H1 (cell line): ENCODE data around the gene PLCZ1. TPM values are rescaled to one million over a fixed set of nuclear protein-coding genes. Genes with fewer than 3 reads are reported as not detected.

Experiments
- MAFK ChIP-seq: IDR thresholded peaks from 2 replicates; pipeline ENCODE4 v1.6.1; 2012; ENCODE audit warnings: low read depth, mild to moderate bottlenecking, improper control_type of control experiment, low read length
- POLR2AphosphoS5 ChIP-seq: IDR thresholded peaks from 2 replicates; pipeline ENCODE4 v1.6.1; 2011; ENCODE audit warnings: low read depth, low read length
- POU5F1 ChIP-seq: IDR thresholded peaks from 2 replicates; pipeline ENCODE4 v1.6.1; 2011; ENCODE audit warnings: low read depth, mild to moderate bottlenecking, low read length, moderate library complexity
- SP1 ChIP-seq: IDR thresholded peaks from 2 replicates; pipeline ENCODE4 v1.6.1; 2011; ENCODE audit warnings: low read depth, low read length
- polyA plus RNA-seq, 7 experiments: library from polyadenylated mRNA; depleted of rRNA in 3 of 7; stranded (reverse) in 5 of 7; unstranded in 2 of 7; fragments of >200 nt in 5 of 7; fragments of 200-250 nt in 2 of 7; gene quantifications; 1 replicate in 5 of 7; 2 replicates in 1 of 7; 4 replicates in 1 of 7; pipeline versions ENCODE4 v1.2.1 to v1.2.3, GENCODE V29; 2011 to 2013; ENCODE audit warnings: missing spikeins in 2 of 7, mixed read lengths in 2 of 7
- total RNA-seq: library from RNA; stranded (reverse); fragmentation: NEBNext Ultra II Directional; extraction: Animal tissue kit (Norgen Biotek cat#: 25700); gene quantifications from 2 replicates; pipeline ENCODE4 v1.2.1, GENCODE V29; 2021
- TF ChIP-seq, protein P1 (sequence below): IDR thresholded peaks from 2 replicates; pipeline ENCODE4 v1.6.1; 2012; ENCODE audit warnings: inconsistent platforms

PLCZ1 gene
- total and polyA plus RNA-seq, 2 of the 8 experiments (the other 6 are each of a cell fraction or from before 2014, with no cell fraction given), result not detected

DNA sequence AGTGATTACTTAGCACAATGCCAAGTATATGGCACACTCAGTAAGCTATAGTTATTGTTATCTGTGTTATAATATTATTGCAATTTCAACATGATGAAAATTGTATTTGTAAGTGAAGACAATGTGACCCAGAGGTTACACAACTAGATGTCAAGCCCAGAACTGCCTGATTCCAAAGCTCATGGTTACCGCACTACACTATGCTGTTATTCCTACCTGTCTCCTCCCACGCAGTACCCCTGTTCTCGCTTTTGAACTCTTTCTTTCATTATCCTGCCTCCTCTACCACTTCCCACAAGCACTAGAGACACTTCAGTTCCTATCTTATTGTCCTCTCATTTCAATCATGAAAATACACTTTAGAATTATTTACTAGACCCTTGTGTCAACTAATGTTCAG is 93.2 kb downstream of the PLCZ1 start (continued):
- TF ChIP-seq POU5F1, result no peak
- no peak for TF ChIP-seq POLR2AphosphoS5
- no peak for TF ChIP-seq SP1
- TF ChIP-seq, protein P1, sequence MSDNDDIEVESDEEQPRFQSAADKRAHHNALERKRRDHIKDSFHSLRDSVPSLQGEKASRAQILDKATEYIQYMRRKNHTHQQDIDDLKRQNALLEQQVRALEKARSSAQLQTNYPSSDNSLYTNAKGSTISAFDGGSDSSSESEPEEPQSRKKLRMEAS, result no peak
- TF ChIP-seq MAFK, result no peak
